GM19372 (cell line): ENCODE data around the gene SLC25A48.
A peak's percentile ranks its signal among the peaks of the same experiment; 100 is the strongest.
"Not testable (repeated sequence)": the region's sequence is repeated elsewhere in the genome, so short reads cannot be mapped to it uniquely, and the experiment has no call there.

Source experiments
- ATAC-seq: cut with Tn5 transposase; IDR thresholded peaks from one replicate; pipeline ENCODE4 v1.9.1; 2021; ENCODE audit warnings: mild to moderate bottlenecking, low read depth, moderate library complexity; ENCODE audit not compliant: unreplicated experiment

The SLC25A48 gene

GRCh38 chr5:135829179-135829578 is 5.3 kb upstream of the SLC25A48 start:
- ATAC-seq, result no peak

- ATAC-seq, result no peak
Observed at GRCh38 chr5:135829681-135830383, 4.6 kb upstream of the SLC25A48 start.

GRCh38 chr5:135830384-135830700 is 4.1 kb upstream of the SLC25A48 start:
- ATAC-seq, result no peak

GRCh38 chr5:135830876-135831275 is 3.6 kb upstream of the SLC25A48 start:
- ATAC-seq, result no peak

- no peak for ATAC-seq
Observed at GRCh38 chr5:135831439-135831838, 3.0 kb upstream of the SLC25A48 start.

- no peak for ATAC-seq
Observed at GRCh38 chr5:135831851-135832555, 2.5 kb upstream of the SLC25A48 start.

GRCh38 chr5:135832941-135833920 is 1.2 kb upstream of the SLC25A48 start:
- ATAC-seq, result no peak

GRCh38 chr5:135833961-135834638 is 363 bp upstream of the SLC25A48 start:
- peak; percentile 20 for ATAC-seq

GRCh38 chr5:135835766-135836165 is 1.3 kb downstream of the SLC25A48 start:
- ATAC-seq, result no peak

- not testable (repeated sequence) for ATAC-seq
Observed at GRCh38 chr5:135838395-135838794, 3.9 kb downstream of the SLC25A48 start.

GRCh38 chr5:135839566-135839965 is 5.1 kb downstream of the SLC25A48 start:
- no peak for ATAC-seq

- no peak for ATAC-seq
Observed at GRCh38 chr5:135840959-135841358, 6.5 kb downstream of the SLC25A48 start.

- no peak for ATAC-seq
Observed at GRCh38 chr5:135842737-135843136, 8.3 kb downstream of the SLC25A48 start.

GRCh38 chr5:135843571-135844337 is 9.3 kb downstream of the SLC25A48 start:
- no peak for ATAC-seq

GRCh38 chr5:135846311-135846710 is 11.8 kb downstream of the SLC25A48 start:
- ATAC-seq, result no peak

- no peak for ATAC-seq
Observed at GRCh38 chr5:135847976-135848375, 13.5 kb downstream of the SLC25A48 start.

GRCh38 chr5:135850231-135850630 is 15.8 kb downstream of the SLC25A48 start:
- ATAC-seq, result no peak

GRCh38 chr5:135850671-135851070 is 16.2 kb downstream of the SLC25A48 start:
- no peak for ATAC-seq

GRCh38 chr5:135851186-135851914 is 16.9 kb downstream of the SLC25A48 start:
- ATAC-seq, result no peak
